SJSA1 (cell line): ENCODE data around the gene NLN. TPM values are rescaled to one million over a fixed set of nuclear protein-coding genes. Genes with fewer than 3 reads are reported as not detected.

Experiments used
- DNase-seq, 2 experiments: peaks; one replicate each; pipeline ENCODE4 v3.0.0-alpha.2; 2015 to 2020; ENCODE audit warnings: low spot score in 2 of 2, low read depth in 1 of 2
- H3K27ac ChIP-seq: fragments of 250-450 bp; sonication (Bioruptor Pico); 2 replicates; pipeline ENCODE4 v1.5.1; 2020; ENCODE audit warnings: mild to moderate bottlenecking, moderate library complexity
- H3K27me3 ChIP-seq: fragments of 250-450 bp; sonication (Bioruptor Pico); replicated peaks from 2 replicates; pipeline ENCODE4 v1.5.1; 2020; ENCODE audit warnings: mild to moderate bottlenecking, moderate library complexity
- H3K36me3 ChIP-seq: fragments of 250-450 bp; sonication (Bioruptor Pico); 2 replicates; pipeline ENCODE4 v1.5.1; 2020; ENCODE audit warnings: mild to moderate bottlenecking
- H3K4me1 ChIP-seq: fragments of 250-450 bp; sonication (Bioruptor Pico); replicated peaks from 2 replicates; pipeline ENCODE4 v1.6.1; 2021; ENCODE audit warnings: mild to moderate bottlenecking
- H3K4me3 ChIP-seq: fragments of 250-450 bp; sonication (Bioruptor Pico); 2 replicates; pipeline ENCODE4 v1.5.1; 2020; ENCODE audit warnings: mild to moderate bottlenecking
- H3K9me3 ChIP-seq: fragments of 250-450 bp; sonication (Bioruptor Pico); replicated peaks from 2 replicates; pipeline ENCODE4 v1.5.1; 2020; ENCODE audit warnings: mild to moderate bottlenecking
- total RNA-seq: library from RNA; depleted of rRNA; stranded (reverse); fragments of >200 nt; shearing (Covaris generic); gene quantifications from 2 replicates; pipeline ENCODE4 v1.2.3, GENCODE V29; 2014

Gene NLN
- total RNA-seq, 1 experiment from 2014 or later: 32.4 TPM

DNA sequence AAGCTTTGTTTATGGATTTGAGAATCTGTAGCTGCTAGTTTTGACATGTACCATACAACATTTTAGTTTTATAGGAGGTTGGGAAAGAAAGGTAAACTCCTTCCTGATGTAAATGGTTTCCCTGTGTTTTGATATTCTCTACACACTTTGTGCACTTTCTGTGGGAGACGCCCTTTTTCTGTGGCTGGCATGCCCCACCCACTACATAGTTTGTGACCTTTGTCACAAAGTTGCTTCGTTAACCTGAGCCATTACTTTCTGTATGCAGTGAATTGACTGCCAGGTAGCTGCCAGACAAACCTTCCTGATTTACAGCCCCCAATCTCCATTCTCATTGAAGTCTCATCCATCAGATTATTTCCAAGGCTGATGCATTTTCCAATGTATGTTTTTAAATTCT lies 90.6 kb downstream of the NLN start:
- Histone ChIP-seq H3K4me3 (no peak overlapping the region), H3K27me3 (no peaks in the 10 kb centered on the region), H3K9me3 (no peaks in the 10 kb centered on the region), H3K27ac (no peak overlapping the region), H3K36me3 (peaks cover 23% of the 10 kb centered on the region), H3K4me1 (peaks cover 54% of the 10 kb centered on the region)
- DNase-seq: no peak

- Histone ChIP-seq H3K4me1 (peaks cover 49% of the 10 kb centered on the region), H3K4me3 (no peak overlapping the region), H3K9me3 (no peaks in the 10 kb centered on the region), H3K27ac (no peak overlapping the region), H3K27me3 (no peaks in the 10 kb centered on the region), H3K36me3 (peaks cover 23% of the 10 kb centered on the region)
- no peak for DNase-seq
These were observed 91.2 kb downstream of the NLN start for GRCh38 chr5:65813174-65813573.

- Histone ChIP-seq H3K4me3 (no peak overlapping the region), H3K36me3 (peaks cover 13% of the 10 kb centered on the region), H3K9me3 (no peaks in the 10 kb centered on the region), H3K27ac (no peak overlapping the region), H3K27me3 (no peaks in the 10 kb centered on the region), H3K4me1 (peaks cover 29% of the 10 kb centered on the region)
- no peak for DNase-seq
These were observed 93.2 kb downstream of the NLN start for GRCh38 chr5:65815161-65815560.

GRCh38 chr5:65816729-65817128 lies 94.7 kb downstream of the NLN start:
- no peaks in the 10 kb centered on the region for H3K27me3 ChIP-seq
- no peak for DNase-seq
- no peak overlapping the region for H3K27ac ChIP-seq
- H3K4me1 ChIP-seq: peaks cover 13% of the 10 kb centered on the region
- no peaks in the 10 kb centered on the region for H3K9me3 ChIP-seq
- no peak overlapping the region for H3K4me3 ChIP-seq
- peaks cover 16% of the 10 kb centered on the region; the same call in 1 of the 2 replicates for H3K36me3 ChIP-seq

GRCh38 chr5:65817931-65818330 lies 95.9 kb downstream of the NLN start:
- Histone ChIP-seq H3K9me3 (no peaks in the 10 kb centered on the region), H3K36me3 (peaks cover 7% of the 10 kb centered on the region; the same call in 1 of the 2 replicates), H3K4me3 (no peak overlapping the region), H3K4me1 (0 out of 2 replicates have a peak, but pooled peaks cover 3% of the 10 kb centered on the region), H3K27ac (no peak overlapping the region), H3K27me3 (no peaks in the 10 kb centered on the region)
- no peak for DNase-seq

DNA sequence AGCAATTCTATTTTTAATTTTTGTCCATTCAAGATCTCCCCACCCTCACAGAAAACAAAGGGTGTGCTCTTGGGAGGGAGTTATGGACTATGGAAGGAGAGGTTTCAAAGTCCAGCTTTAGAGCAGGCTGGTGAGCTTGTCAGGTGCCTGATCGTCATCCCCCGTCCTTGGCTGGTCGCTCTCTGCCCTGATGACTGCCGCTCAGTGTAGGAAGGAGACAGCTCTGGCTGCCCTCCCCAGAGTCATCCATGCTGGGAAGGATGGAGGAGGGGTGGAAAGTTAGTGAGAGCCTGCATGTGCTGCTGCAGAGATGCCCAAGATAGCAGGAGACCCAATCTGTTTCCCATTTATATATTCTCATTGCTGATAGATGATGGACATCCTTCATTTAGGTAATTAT lies 96.6 kb downstream of the NLN start:
- DNase-seq: no peak
- Histone ChIP-seq H3K36me3 (peaks cover 7% of the 10 kb centered on the region; the same call in 1 of the 2 replicates), H3K4me3 (no peak overlapping the region), H3K27me3 (no peaks in the 10 kb centered on the region), H3K27ac (no peak overlapping the region), H3K4me1 (peaks cover 8% of the 10 kb centered on the region), H3K9me3 (no peaks in the 10 kb centered on the region)

DNA sequence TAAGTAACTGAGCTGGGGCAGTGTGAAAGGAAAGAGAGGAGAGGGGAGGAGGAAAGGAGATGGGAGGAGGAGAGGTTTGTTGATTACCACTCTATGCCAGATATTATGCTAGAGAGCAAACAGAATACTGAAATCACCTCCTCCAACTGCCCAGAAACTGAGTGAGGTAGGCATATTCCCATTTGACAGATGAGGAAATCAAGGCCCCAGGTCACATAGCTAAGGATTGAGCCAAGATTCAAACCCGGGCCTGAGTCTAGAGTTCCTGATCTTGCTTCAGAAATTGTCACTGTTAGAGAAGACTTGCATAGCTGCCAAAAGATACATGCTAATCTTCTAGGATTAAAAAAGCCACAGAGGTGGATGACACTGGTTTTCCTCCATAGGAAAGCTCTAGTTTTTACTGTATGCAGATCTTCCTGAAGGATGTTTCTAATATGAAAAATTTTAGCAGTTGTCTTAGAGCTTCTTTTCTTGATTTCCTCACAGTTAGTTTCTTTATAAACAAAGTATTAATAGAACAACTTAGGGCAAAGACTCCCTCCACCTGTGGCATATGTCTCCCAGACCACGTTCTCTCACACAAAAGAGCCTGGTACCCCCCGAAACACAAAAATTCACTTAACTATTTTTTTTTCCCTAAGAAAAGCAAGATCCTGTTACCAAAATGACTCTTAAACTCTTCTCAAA lies 97.4 kb downstream of the NLN start:
- Histone ChIP-seq H3K4me3 (no peak overlapping the region), H3K27me3 (no peaks in the 10 kb centered on the region), H3K9me3 (no peaks in the 10 kb centered on the region), H3K27ac (no peak overlapping the region), H3K36me3 (peaks cover 3% of the 10 kb centered on the region; the same call in 1 of the 2 replicates), H3K4me1 (peaks cover 9% of the 10 kb centered on the region)
- no peak for DNase-seq

DNA sequence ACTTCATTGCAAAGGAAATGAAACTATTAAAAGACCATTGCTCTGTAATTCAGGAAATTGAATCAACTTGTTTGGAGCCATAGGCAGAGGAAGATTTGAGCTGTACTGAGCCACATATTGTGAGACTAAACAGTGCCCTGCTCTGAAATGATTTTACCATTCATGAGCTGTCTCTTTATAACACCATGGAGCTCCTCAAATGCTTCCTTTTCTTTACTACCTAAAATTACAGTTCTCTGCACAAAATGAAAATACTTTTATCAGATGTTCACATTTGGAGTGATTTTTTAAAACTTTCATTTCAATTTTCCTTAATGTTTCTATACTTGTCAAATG lies 97.9 kb downstream of the NLN start:
- Histone ChIP-seq H3K36me3 (peaks cover 3% of the 10 kb centered on the region; the same call in 1 of the 2 replicates), H3K4me1 (peaks cover 9% of the 10 kb centered on the region), H3K27me3 (no peaks in the 10 kb centered on the region), H3K4me3 (no peak overlapping the region), H3K9me3 (no peaks in the 10 kb centered on the region), H3K27ac (no peak overlapping the region)
- no peak for DNase-seq

GRCh38 chr5:65820373-65820772 lies 98.4 kb downstream of the NLN start:
- Histone ChIP-seq H3K9me3 (no peaks in the 10 kb centered on the region), H3K36me3 (peaks cover 3% of the 10 kb centered on the region; the same call in 1 of the 2 replicates), H3K27ac (no peak overlapping the region), H3K4me1 (peaks cover 6% of the 10 kb centered on the region), H3K4me3 (no peak overlapping the region), H3K27me3 (no peaks in the 10 kb centered on the region)
- DNase-seq: no peak

DNA sequence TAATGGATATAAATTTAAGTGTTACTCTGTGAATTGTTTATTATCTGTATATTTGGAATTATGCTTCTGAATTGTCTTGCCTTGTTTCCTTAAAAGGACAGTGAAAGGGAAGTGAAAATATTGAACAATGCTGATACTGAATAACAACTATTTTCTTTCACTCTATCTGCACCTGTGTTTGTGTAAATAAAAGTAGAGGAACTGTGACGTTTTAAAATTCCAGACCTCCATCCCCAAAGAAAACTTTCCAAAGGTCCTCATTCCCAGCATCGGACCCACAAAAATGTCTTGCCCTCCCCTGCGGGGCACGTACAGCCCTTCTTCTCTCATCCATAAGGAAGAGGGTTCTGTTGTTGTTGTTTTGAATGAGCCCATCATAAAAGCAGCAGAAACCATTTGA lies 100.0 kb downstream of the NLN start:
- Histone ChIP-seq H3K27ac (no peak overlapping the region), H3K9me3 (no peaks in the 10 kb centered on the region), H3K27me3 (no peaks in the 10 kb centered on the region), H3K4me3 (no peak overlapping the region), H3K4me1 (peaks cover 6% of the 10 kb centered on the region), H3K36me3 (peaks cover 3% of the 10 kb centered on the region; the same call in 1 of the 2 replicates)
- no peak for DNase-seq

- H3K27ac ChIP-seq: no peak overlapping the region
- H3K27me3 ChIP-seq: no peaks in the 10 kb centered on the region
- no peaks in the 10 kb centered on the region for H3K9me3 ChIP-seq
- peaks cover 6% of the 10 kb centered on the region for H3K4me1 ChIP-seq
- no peak overlapping the region for H3K4me3 ChIP-seq
- H3K36me3 ChIP-seq: peaks cover 3% of the 10 kb centered on the region; the same call in 1 of the 2 replicates
- no peak for DNase-seq
These were observed 100.7 kb downstream of the NLN start for GRCh38 chr5:65822710-65823109.

DNA sequence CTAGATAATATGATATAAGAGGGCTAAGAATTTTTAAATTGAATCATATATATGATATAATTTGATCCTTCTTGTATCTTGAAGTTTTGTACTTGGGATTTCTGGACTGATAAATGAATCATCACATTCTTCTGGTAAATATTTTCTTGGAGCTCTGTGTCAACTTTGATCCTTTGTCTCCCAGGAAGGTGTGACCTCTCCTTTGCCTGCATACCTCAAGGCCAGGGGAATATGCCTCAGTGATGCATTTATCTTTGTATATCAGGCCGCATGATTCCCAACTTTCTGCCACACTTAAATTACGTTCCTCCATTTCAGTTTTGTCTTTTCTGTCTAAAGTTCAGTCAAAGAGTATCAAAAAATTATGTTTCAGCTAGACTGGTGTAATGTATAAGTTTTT lies 101.2 kb downstream of the NLN start:
- DNase-seq: no peak
- Histone ChIP-seq H3K36me3 (peaks cover 3% of the 10 kb centered on the region; the same call in 1 of the 2 replicates), H3K27me3 (no peaks in the 10 kb centered on the region), H3K27ac (no peak overlapping the region), H3K4me3 (no peak overlapping the region), H3K9me3 (no peaks in the 10 kb centered on the region), H3K4me1 (peaks cover 10% of the 10 kb centered on the region)

- no peak overlapping the region for H3K27ac ChIP-seq
- peaks cover 12% of the 10 kb centered on the region for H3K4me1 ChIP-seq
- H3K9me3 ChIP-seq: no peaks in the 10 kb centered on the region
- H3K36me3 ChIP-seq: peaks cover 3% of the 10 kb centered on the region; the same call in 1 of the 2 replicates
- DNase-seq: no peak
- H3K4me3 ChIP-seq: no peak overlapping the region
- no peaks in the 10 kb centered on the region for H3K27me3 ChIP-seq
These were observed 101.9 kb downstream of the NLN start for GRCh38 chr5:65823845-65824445.

DNA sequence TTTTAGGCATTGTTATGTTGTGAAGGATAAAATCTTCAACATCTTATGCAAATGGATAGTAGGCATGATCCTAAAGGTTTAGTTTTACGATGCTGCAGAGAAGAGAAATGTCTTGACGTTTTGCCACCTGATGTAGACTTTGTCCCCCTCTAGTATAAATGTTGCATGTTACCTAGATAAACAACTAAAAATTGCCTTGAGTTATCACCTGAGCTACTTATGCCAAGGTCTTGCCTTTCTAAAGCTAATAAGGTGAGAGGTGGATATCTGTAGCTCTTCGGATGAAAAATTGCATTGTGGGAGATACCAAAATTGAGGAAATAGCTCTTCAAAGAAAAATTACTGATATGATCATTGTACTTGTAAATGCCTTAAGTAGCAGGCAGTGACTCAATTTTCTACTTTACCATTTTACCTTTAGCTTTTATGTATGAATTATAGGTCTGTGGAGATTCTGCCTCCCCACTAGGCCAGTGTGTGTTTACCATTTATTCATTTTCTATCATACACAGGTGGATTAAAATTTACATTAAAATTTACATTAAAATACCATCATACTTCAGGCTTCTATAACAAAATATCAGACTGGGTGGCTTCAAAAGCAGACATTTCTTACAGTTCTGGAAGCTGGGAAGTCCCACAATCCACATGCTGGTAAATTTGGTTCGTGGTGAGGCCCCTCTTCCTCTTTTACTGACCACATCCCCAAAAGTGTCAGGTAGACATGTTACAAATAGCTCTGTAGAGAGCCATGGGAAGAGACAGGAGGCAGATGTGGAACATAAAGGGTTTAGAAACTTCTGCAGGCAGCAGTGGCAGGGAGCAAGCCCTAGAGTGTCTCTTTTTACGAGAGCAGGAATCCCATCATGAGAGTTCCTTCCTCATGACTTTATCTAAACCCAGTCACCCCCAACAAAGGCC lies 103.7 kb downstream of the NLN start:
- no peak overlapping the region for H3K27ac ChIP-seq
- no peaks in the 10 kb centered on the region for H3K27me3 ChIP-seq
- H3K4me3 ChIP-seq: no peak overlapping the region
- DNase-seq: no peak
- H3K4me1 ChIP-seq: peaks cover 12% of the 10 kb centered on the region
- H3K9me3 ChIP-seq: no peaks in the 10 kb centered on the region
- H3K36me3 ChIP-seq: no peaks in the 10 kb centered on the region
